ENCODE measurements around the gene KRTAP4-12. TPM values are rescaled to one million over a fixed set of nuclear protein-coding genes. Genes with fewer than 3 reads are reported as not detected.

Gene KRTAP4-12
- total and polyA plus RNA-seq, 4 experiments from 2014 or later: not detected

Other genes starting within 250 kb of the KRTAP4-12 start
Only the 30 nearest of the 39 such genes appear.
- not detected for gene KRT40, start 139.9 kb downstream of the KRTAP4-12 start, total RNA-seq
- gene KRT40, start 139.9 kb downstream of the KRTAP4-12 start, polyA plus RNA-seq: not detected
- gene KRTAP3-3, start 130.0 kb downstream of the KRTAP4-12 start, total RNA-seq: not detected
- not detected for gene KRTAP3-3, start 130.0 kb downstream of the KRTAP4-12 start, polyA plus RNA-seq
- gene KRTAP3-2, start 124.3 kb downstream of the KRTAP4-12 start, total RNA-seq: not detected
- not detected for gene KRTAP3-2, start 124.3 kb downstream of the KRTAP4-12 start, polyA plus RNA-seq
- gene KRTAP3-1, start 115.1 kb downstream of the KRTAP4-12 start, total RNA-seq: not detected
- gene KRTAP3-1, start 115.1 kb downstream of the KRTAP4-12 start, polyA plus RNA-seq: not detected
- gene KRTAP1-5, start 97.0 kb downstream of the KRTAP4-12 start, total RNA-seq: not detected
- not detected for gene KRTAP1-5, start 97.0 kb downstream of the KRTAP4-12 start, polyA plus RNA-seq
- not detected for gene KRTAP1-4, start 94.0 kb downstream of the KRTAP4-12 start, total RNA-seq
- not detected for gene KRTAP1-4, start 94.0 kb downstream of the KRTAP4-12 start, polyA plus RNA-seq
- not detected for gene KRTAP1-3, start 89.3 kb downstream of the KRTAP4-12 start, total RNA-seq
- not detected for gene KRTAP1-3, start 89.3 kb downstream of the KRTAP4-12 start, polyA plus RNA-seq
- not detected for gene KRTAP1-1, start 82.7 kb downstream of the KRTAP4-12 start, total RNA-seq
- not detected for gene KRTAP1-1, start 82.7 kb downstream of the KRTAP4-12 start, polyA plus RNA-seq
- gene KRTAP2-1, start 76.9 kb downstream of the KRTAP4-12 start, total RNA-seq: not detected
- not detected for gene KRTAP2-1, start 76.9 kb downstream of the KRTAP4-12 start, polyA plus RNA-seq
- gene KRTAP2-2, start 69.0 kb downstream of the KRTAP4-12 start, total RNA-seq: not detected
- gene KRTAP2-2, start 69.0 kb downstream of the KRTAP4-12 start, polyA plus RNA-seq: not detected
- gene KRTAP2-3, start 64.1 kb downstream of the KRTAP4-12 start, total RNA-seq: not detected
- not detected for gene KRTAP2-3, start 64.1 kb downstream of the KRTAP4-12 start, polyA plus RNA-seq
- gene KRTAP2-4, start 58.3 kb downstream of the KRTAP4-12 start, total RNA-seq: not detected
- gene KRTAP2-4, start 58.3 kb downstream of the KRTAP4-12 start, polyA plus RNA-seq: not detected
- not detected for gene KRTAP4-7, start 40.0 kb downstream of the KRTAP4-12 start, total RNA-seq
- not detected for gene KRTAP4-7, start 40.0 kb downstream of the KRTAP4-12 start, polyA plus RNA-seq
- not detected for gene KRTAP4-8, start 26.0 kb downstream of the KRTAP4-12 start, total RNA-seq
- not detected for gene KRTAP4-8, start 26.0 kb downstream of the KRTAP4-12 start, polyA plus RNA-seq
- gene KRTAP4-16, start 22.0 kb downstream of the KRTAP4-12 start, total RNA-seq: not detected
- gene KRTAP4-16, start 22.0 kb downstream of the KRTAP4-12 start, polyA plus RNA-seq: not detected
- gene KRTAP4-9, start 18.8 kb downstream of the KRTAP4-12 start, total RNA-seq: not detected
- not detected for gene KRTAP4-9, start 18.8 kb downstream of the KRTAP4-12 start, polyA plus RNA-seq
- gene KRTAP4-11, start 5.8 kb downstream of the KRTAP4-12 start, total RNA-seq: not detected
- gene KRTAP4-11, start 5.8 kb downstream of the KRTAP4-12 start, polyA plus RNA-seq: not detected
- gene KRTAP4-6, start 16.4 kb upstream of the KRTAP4-12 start, total RNA-seq: not detected
- gene KRTAP4-6, start 16.4 kb upstream of the KRTAP4-12 start, polyA plus RNA-seq: under 1 TPM in 1 of 2 donors, not detected in 1; 0.24 TPM
- not detected for gene KRTAP4-5, start 25.6 kb upstream of the KRTAP4-12 start, total RNA-seq
- gene KRTAP4-5, start 25.6 kb upstream of the KRTAP4-12 start, polyA plus RNA-seq: not detected
- gene KRTAP4-4, start 36.6 kb upstream of the KRTAP4-12 start, total RNA-seq: not detected
- gene KRTAP4-4, start 36.6 kb upstream of the KRTAP4-12 start, polyA plus RNA-seq: not detected
- not detected for gene KRTAP4-3, start 44.0 kb upstream of the KRTAP4-12 start, total RNA-seq
- not detected for gene KRTAP4-3, start 44.0 kb upstream of the KRTAP4-12 start, polyA plus RNA-seq
- not detected for gene KRTAP4-2, start 54.0 kb upstream of the KRTAP4-12 start, total RNA-seq
- not detected for gene KRTAP4-2, start 54.0 kb upstream of the KRTAP4-12 start, polyA plus RNA-seq
- not detected for gene KRTAP4-1, start 60.7 kb upstream of the KRTAP4-12 start, total RNA-seq
- not detected for gene KRTAP4-1, start 60.7 kb upstream of the KRTAP4-12 start, polyA plus RNA-seq
- gene KRTAP9-1, start 65.7 kb upstream of the KRTAP4-12 start, total RNA-seq: not detected
- not detected for gene KRTAP9-1, start 65.7 kb upstream of the KRTAP4-12 start, polyA plus RNA-seq
- gene KRTAP9-2, start 102.5 kb upstream of the KRTAP4-12 start, total RNA-seq: not detected
- gene KRTAP9-2, start 102.5 kb upstream of the KRTAP4-12 start, polyA plus RNA-seq: not detected
- gene KRTAP9-3, start 108.3 kb upstream of the KRTAP4-12 start, total RNA-seq: not detected
- not detected for gene KRTAP9-3, start 108.3 kb upstream of the KRTAP4-12 start, polyA plus RNA-seq
- not detected for gene KRTAP9-8, start 113.8 kb upstream of the KRTAP4-12 start, total RNA-seq
- gene KRTAP9-8, start 113.8 kb upstream of the KRTAP4-12 start, polyA plus RNA-seq: not detected
- not detected for gene KRTAP9-4, start 125.5 kb upstream of the KRTAP4-12 start, total RNA-seq
- not detected for gene KRTAP9-4, start 125.5 kb upstream of the KRTAP4-12 start, polyA plus RNA-seq
- not detected for gene KRTAP9-9, start 131.2 kb upstream of the KRTAP4-12 start, total RNA-seq
- gene KRTAP9-9, start 131.2 kb upstream of the KRTAP4-12 start, polyA plus RNA-seq: not detected
- not detected for gene KRTAP9-6, start 141.2 kb upstream of the KRTAP4-12 start, total RNA-seq
- gene KRTAP9-6, start 141.2 kb upstream of the KRTAP4-12 start, polyA plus RNA-seq: not detected